Osteoblast (primary cell): ENCODE measurements around the gene HK3. TPM values are rescaled to one million over a fixed set of nuclear protein-coding genes. Genes with fewer than 3 reads are reported as not detected.

Experiments used
- DNase-seq: peaks from one replicate; pipeline ENCODE4 v3.0.0; 2011; ENCODE audit warnings: low spot score, mixed read lengths; ENCODE audit not compliant: insufficient read length; ENCODE audit errors: missing footprints
- H2AFZ ChIP-seq: 2 replicates; pipeline ENCODE4 v1.6.0; 2011; ENCODE audit warnings: mild to moderate bottlenecking, low read length
- H3K27ac ChIP-seq: 2 replicates; pipeline ENCODE4 v1.5.1; 2011; ENCODE audit warnings: mild to moderate bottlenecking, low read depth, low read length, moderate library complexity
- H3K27me3 ChIP-seq: 2 replicates; pipeline ENCODE4 v1.6.0; 2012; ENCODE audit warnings: mild to moderate bottlenecking, control low read depth, inconsistent platforms, low read length, moderate library complexity; ENCODE audit not compliant: insufficient read depth
- H3K36me3 ChIP-seq: 2 replicates; pipeline ENCODE4 v1.5.1; 2011; ENCODE audit warnings: mild to moderate bottlenecking, low read length, control low read depth, moderate library complexity; ENCODE audit not compliant: insufficient read depth
- H3K4me1 ChIP-seq: 2 replicates; pipeline ENCODE4 v1.5.1; 2011; ENCODE audit warnings: mild to moderate bottlenecking, low read length, control low read depth, moderate library complexity; ENCODE audit not compliant: insufficient read depth
- H3K4me2 ChIP-seq: 2 replicates; pipeline ENCODE4 v1.6.0; 2011; ENCODE audit warnings: mild to moderate bottlenecking, low read length; ENCODE audit not compliant: insufficient read depth
- H3K4me3 ChIP-seq: fragments of 200-600 bp; sonication (generic); 3 replicates; pipeline ENCODE4 v1.5.1; 2012; ENCODE audit warnings: mild to moderate bottlenecking, low read length, inconsistent platforms; ENCODE audit not compliant: insufficient read depth
- H3K79me2 ChIP-seq: 2 replicates; pipeline ENCODE4 v1.6.0; 2012; ENCODE audit warnings: mild to moderate bottlenecking, low read length, control low read depth, inconsistent platforms; ENCODE audit not compliant: insufficient read depth
- H3K9me3 ChIP-seq: 2 replicates; pipeline ENCODE4 v1.5.1; 2011; ENCODE audit warnings: low read depth, low read length, control low read depth
- H4K20me1 ChIP-seq: 2 replicates; pipeline ENCODE4 v1.6.0; 2012; ENCODE audit warnings: mild to moderate bottlenecking, low read length, control low read depth; ENCODE audit not compliant: insufficient read depth
- CTCF ChIP-seq: IDR thresholded peaks from 2 replicates; pipeline ENCODE4 v1.5.1; 2011; ENCODE audit warnings: mild to moderate bottlenecking, low read depth, low read length, moderate library complexity; ENCODE audit errors: extremely low read depth
- total RNA-seq: library from RNA; depleted of rRNA; stranded (reverse); fragments of >200 nt; gene quantifications from 2 replicates; pipeline ENCODE4 v1.2.3, GENCODE V29; 2012

Gene HK3
- total RNA-seq, 1 donor: 1.8 TPM

GRCh38 chr5:176844706-176845391, 54.3 kb downstream of the HK3 start:
- H4K20me1 ChIP-seq: no peaks in the 10 kb centered on the region
- no peak overlapping the region for H3K4me2 ChIP-seq
- no peak overlapping the region for H3K27ac ChIP-seq
- peaks cover 28% of the 10 kb centered on the region for H3K27me3 ChIP-seq
- no peaks in the 10 kb centered on the region for H3K79me2 ChIP-seq
- no peak overlapping the region for H2AFZ ChIP-seq
- no peaks in the 10 kb centered on the region for H3K4me1 ChIP-seq
- no peaks in the 10 kb centered on the region for H3K9me3 ChIP-seq
- no peak for TF ChIP-seq CTCF
- H3K4me3 ChIP-seq: no peak overlapping the region
- no peaks in the 10 kb centered on the region for H3K36me3 ChIP-seq
- DNase-seq: no peak

- H3K4me3 ChIP-seq: no peak overlapping the region
- H4K20me1 ChIP-seq: no peaks in the 10 kb centered on the region
- H3K27ac ChIP-seq: no peak overlapping the region
- H3K36me3 ChIP-seq: no peaks in the 10 kb centered on the region
- peaks cover 29% of the 10 kb centered on the region for H3K27me3 ChIP-seq
- no peaks in the 10 kb centered on the region for H3K9me3 ChIP-seq
- H3K4me2 ChIP-seq: no peak overlapping the region
- DNase-seq: no peak
- H3K4me1 ChIP-seq: no peaks in the 10 kb centered on the region
- TF ChIP-seq CTCF: no peak
- no peaks in the 10 kb centered on the region for H3K79me2 ChIP-seq
- H2AFZ ChIP-seq: no peak overlapping the region
Measured at GRCh38 chr5:176844281-176844680, 54.9 kb downstream of the HK3 start.

- TF ChIP-seq CTCF: no peak
- H3K79me2 ChIP-seq: no peaks in the 10 kb centered on the region
- H4K20me1 ChIP-seq: no peaks in the 10 kb centered on the region
- DNase-seq: no peak
- no peaks in the 10 kb centered on the region for H3K4me1 ChIP-seq
- H3K4me2 ChIP-seq: no peak overlapping the region
- no peak overlapping the region for H2AFZ ChIP-seq
- no peak overlapping the region for H3K27ac ChIP-seq
- H3K27me3 ChIP-seq: peaks cover 27% of the 10 kb centered on the region
- no peak overlapping the region for H3K4me3 ChIP-seq
- H3K36me3 ChIP-seq: no peaks in the 10 kb centered on the region
- H3K9me3 ChIP-seq: no peaks in the 10 kb centered on the region
Measured at GRCh38 chr5:176843673-176844072, 55.5 kb downstream of the HK3 start.

DNA sequence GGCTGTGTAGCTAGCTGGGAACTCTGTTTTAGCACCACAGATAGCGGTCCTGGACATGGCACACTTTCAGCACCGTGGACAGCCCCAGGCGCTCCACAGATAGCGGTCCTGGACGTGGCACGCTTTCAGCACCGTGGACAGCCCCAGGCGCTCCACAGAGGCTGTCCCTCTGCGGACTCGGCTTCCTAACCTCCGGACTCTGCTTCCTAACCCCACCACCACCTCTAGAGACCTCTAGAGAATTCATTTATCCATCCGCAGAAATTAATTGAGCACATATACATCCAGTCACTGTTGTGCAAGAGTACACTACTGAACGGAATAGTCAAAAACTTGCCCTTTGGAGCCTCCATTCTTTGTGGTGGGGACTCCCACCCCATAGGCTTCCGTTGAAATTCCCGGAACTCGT, 61.4 kb downstream of the HK3 start:
- no peak for TF ChIP-seq CTCF
- no peak overlapping the region for H2AFZ ChIP-seq
- peak; percentile 98 for DNase-seq
- no peaks in the 10 kb centered on the region for H3K36me3 ChIP-seq
- H3K4me3 ChIP-seq: no peak overlapping the region
- H3K27me3 ChIP-seq: peaks cover 18% of the 10 kb centered on the region
- H4K20me1 ChIP-seq: peaks cover 5% of the 10 kb centered on the region
- H3K4me2 ChIP-seq: no peak overlapping the region
- H3K4me1 ChIP-seq: no peaks in the 10 kb centered on the region
- no peak overlapping the region for H3K27ac ChIP-seq
- no peaks in the 10 kb centered on the region for H3K79me2 ChIP-seq
- no peaks in the 10 kb centered on the region for H3K9me3 ChIP-seq
